Measurements from ENCODE around the gene RFC2.

Gene RFC2

GRCh38 chr7:74288034-74288881 is 34.1 kb upstream of the RFC2 start:
- TF ChIP-seq CREB1 (IDR thresholded peaks at IDR 0.05; ENCODE audit: low read depth): no peak
- no peak for TF ChIP-seq USF1 (IDR thresholded peaks at IDR 0.05)

DNA sequence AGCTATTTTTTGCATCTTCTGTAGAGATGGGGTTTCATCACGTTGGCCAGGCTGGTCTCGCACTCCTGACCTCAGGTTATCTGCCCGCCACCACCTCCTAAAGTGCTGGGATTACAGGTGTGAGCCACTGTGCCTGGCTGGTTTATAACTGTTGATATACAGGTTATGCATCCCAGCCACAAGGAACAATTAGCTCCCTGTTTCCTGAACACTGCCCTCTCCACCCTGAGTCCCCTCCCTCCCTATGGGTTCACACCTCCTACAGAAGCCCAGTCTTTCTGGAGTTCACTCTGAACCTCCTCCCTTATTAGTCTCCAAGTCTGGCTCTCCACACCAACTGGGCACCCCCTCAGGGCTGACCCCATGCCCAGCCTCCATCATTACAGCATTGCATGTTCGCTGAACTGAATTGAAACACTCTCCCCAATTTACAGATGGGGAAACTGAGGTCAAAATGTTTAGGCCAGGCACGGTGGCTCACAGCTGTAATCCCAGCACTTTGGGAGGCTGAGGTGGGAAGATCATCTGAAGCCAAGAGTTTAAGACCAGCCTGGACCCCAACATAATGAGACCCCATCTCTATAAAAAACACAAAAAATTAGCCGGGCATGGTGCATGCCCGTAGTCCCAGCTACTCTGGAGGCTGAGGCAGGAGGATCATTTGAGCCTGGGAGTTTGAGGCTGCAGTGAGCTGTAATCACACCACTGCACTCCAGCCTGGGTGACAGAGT is 33.3 kb upstream of the RFC2 start:
- TF ChIP-seq EGR1 (IDR thresholded peaks at IDR 0.05): no peak
- TF ChIP-seq EP300 (IDR thresholded peaks at IDR 0.05; ENCODE audit: borderline replicate concordance): no peak
- TF ChIP-seq ZBTB7A (IDR thresholded peaks at IDR 0.05; ENCODE audit: low read depth): no peak
- TF ChIP-seq TAF1 (IDR thresholded peaks at IDR 0.05; ENCODE audit: low read depth): no peak
- TF ChIP-seq REST (IDR thresholded peaks at IDR 0.05; ENCODE audit: low read depth): no peak
- TF ChIP-seq USF1 (IDR thresholded peaks at IDR 0.05): no peak
- no peak for TF ChIP-seq CREB1 (IDR thresholded peaks at IDR 0.05; ENCODE audit: low read depth)
- TF ChIP-seq FOXM1 (IDR thresholded peaks at IDR 0.05; ENCODE audit: borderline replicate concordance, low read depth): no peak
- TF ChIP-seq TCF12 (IDR thresholded peaks at IDR 0.05; ENCODE audit: low read depth): no peak
- TF ChIP-seq RAD21 (IDR thresholded peaks at IDR 0.05; ENCODE audit: low read depth): no peak
- TF ChIP-seq CEBPB (IDR thresholded peaks at IDR 0.05): no peak

DNA sequence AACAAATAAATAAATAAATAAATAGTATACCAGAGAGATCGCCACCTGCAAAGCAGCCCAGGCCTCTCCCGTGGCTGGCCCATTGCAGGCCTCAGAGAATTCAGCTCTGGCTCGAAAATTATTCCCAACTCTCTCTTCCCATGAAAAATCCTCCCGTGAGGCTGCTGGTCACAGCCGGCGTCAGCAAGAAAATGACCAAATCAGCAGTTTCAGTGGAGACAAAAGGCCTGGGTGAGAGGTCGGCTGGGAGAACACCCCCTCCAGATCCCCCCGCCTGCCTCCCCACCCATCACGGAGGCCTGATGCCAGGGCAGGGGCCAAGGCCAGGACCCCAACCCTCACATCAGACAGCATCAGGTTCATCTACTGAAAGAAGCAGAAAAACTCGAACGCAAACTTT is 31.9 kb upstream of the RFC2 start:
- TF ChIP-seq CREB1 (IDR thresholded peaks at IDR 0.05; ENCODE audit: low read depth) (no peak), TAF1 (IDR thresholded peaks at IDR 0.05; ENCODE audit: low read depth) (no peak), REST (IDR thresholded peaks at IDR 0.05; ENCODE audit: low read depth) (no peak), ZBTB7A (IDR thresholded peaks at IDR 0.05; ENCODE audit: low read depth) (no peak), CEBPB (IDR thresholded peaks at IDR 0.05) (no peak), EGR1 (IDR thresholded peaks at IDR 0.05) (no peak), FOXM1 (IDR thresholded peaks at IDR 0.05; ENCODE audit: borderline replicate concordance, low read depth) (no peak), TEAD4 (IDR thresholded peaks at IDR 0.05) (no peak), MAX (IDR thresholded peaks at IDR 0.05) (no peak), YY1 (IDR thresholded peaks at IDR 0.05; ENCODE audit: low read depth) (no peak), RAD21 (IDR thresholded peaks at IDR 0.05; ENCODE audit: low read depth) (no peak)

DNA sequence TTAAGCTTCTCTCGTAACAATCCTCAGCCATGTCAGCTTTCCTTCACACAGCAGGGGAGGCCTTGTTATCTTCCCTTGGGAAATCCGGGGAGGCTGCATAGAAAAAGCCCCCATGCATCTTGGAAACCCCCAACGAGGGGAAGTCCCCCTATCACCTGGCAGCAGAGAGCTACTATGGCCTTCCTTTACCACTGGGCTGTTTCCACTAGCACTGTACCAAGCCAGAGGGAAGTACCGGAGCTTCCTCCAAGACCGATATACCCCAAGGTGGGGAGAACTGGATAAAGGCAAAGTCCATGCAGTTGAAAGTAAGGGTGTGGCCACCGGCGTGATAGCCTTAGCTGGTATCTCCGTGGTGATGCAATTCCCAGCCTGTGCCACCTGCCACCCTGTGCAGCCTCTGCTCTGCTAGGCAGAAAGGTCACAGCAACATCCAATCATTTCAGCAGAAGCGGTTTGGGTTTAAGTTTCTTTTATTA is 30.6 kb upstream of the RFC2 start:
- TF ChIP-seq EP300 (IDR thresholded peaks at IDR 0.05; ENCODE audit: borderline replicate concordance) (no peak), TAF1 (IDR thresholded peaks at IDR 0.05; ENCODE audit: low read depth) (no peak), NFIC (IDR thresholded peaks at IDR 0.05) (no peak), CREB1 (IDR thresholded peaks at IDR 0.05; ENCODE audit: low read depth) (no peak), TCF12 (IDR thresholded peaks at IDR 0.05; ENCODE audit: low read depth) (no peak), FOXM1 (IDR thresholded peaks at IDR 0.05; ENCODE audit: borderline replicate concordance, low read depth) (no peak), YY1 (IDR thresholded peaks at IDR 0.05; ENCODE audit: low read depth) (no peak)

- TF ChIP-seq NFIC (IDR thresholded peaks at IDR 0.05): no peak
- no peak for TF ChIP-seq USF1 (IDR thresholded peaks at IDR 0.05)
- no peak for TF ChIP-seq TCF12 (IDR thresholded peaks at IDR 0.05; ENCODE audit: low read depth)
- no peak for TF ChIP-seq CEBPB (IDR thresholded peaks at IDR 0.05)
- no peak for TF ChIP-seq MAX (IDR thresholded peaks at IDR 0.05)
- TF ChIP-seq EGR1 (IDR thresholded peaks at IDR 0.05): no peak
- TF ChIP-seq ZBTB7A (IDR thresholded peaks at IDR 0.05; ENCODE audit: low read depth): no peak
- no peak for TF ChIP-seq FOXM1 (IDR thresholded peaks at IDR 0.05; ENCODE audit: borderline replicate concordance, low read depth)
- TF ChIP-seq TAF1 (IDR thresholded peaks at IDR 0.05; ENCODE audit: low read depth): no peak
- no peak for TF ChIP-seq REST (IDR thresholded peaks at IDR 0.05; ENCODE audit: low read depth)
- TF ChIP-seq CREB1 (IDR thresholded peaks at IDR 0.05; ENCODE audit: low read depth): no peak
- TF ChIP-seq RAD21 (IDR thresholded peaks at IDR 0.05; ENCODE audit: low read depth): no peak
- no peak for TF ChIP-seq YY1 (IDR thresholded peaks at IDR 0.05; ENCODE audit: low read depth)
Measured at GRCh38 chr7:74283858-74284447, 29.8 kb upstream of the RFC2 start.
